HG03108 (cell line): ENCODE measurements around the gene RAD51B.
"Not testable (repeated sequence)": the region's sequence is repeated elsewhere in the genome, so short reads cannot be mapped to it uniquely, and the experiment has no call there.

Experiments used
- ATAC-seq: cut with Tn5 transposase; IDR thresholded peaks from one replicate; pipeline ENCODE4 v1.9.1; 2021; ENCODE audit warnings: moderate library complexity; ENCODE audit not compliant: unreplicated experiment

Gene RAD51B

DNA sequence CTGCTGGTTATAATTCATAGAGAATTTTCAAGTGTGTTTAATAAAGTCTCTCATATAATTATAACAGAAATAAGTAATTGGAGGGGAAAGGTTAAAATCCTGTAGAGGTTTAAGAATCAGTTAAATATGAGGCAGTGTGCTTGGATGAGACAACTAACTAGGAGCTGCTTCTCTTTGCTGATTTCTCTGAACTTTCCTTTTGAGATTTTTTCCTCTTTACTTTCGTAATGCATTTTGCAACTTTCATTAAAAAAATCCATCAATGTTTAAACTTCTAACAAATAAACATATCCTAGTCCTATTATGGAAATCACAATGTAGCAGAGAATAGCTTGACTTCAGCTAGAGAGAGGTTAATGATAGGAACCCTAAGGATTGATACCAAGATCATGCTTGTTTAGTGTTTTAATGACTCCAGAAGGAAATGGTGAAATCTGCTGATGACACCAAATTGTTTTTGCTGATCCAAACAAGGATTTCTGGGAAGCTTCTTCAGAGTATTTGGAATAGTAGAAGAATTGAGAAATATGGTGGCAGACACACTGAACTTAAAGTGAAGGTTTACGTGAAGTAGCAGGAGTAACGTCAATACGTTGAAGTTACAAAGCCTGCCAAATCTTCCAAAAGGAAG, 122.6 kb downstream of the RAD51B start:
- ATAC-seq = no peak

- ATAC-seq = no peak
Measured at GRCh38 chr14:67943947-67944346, 124.4 kb downstream of the RAD51B start.

DNA sequence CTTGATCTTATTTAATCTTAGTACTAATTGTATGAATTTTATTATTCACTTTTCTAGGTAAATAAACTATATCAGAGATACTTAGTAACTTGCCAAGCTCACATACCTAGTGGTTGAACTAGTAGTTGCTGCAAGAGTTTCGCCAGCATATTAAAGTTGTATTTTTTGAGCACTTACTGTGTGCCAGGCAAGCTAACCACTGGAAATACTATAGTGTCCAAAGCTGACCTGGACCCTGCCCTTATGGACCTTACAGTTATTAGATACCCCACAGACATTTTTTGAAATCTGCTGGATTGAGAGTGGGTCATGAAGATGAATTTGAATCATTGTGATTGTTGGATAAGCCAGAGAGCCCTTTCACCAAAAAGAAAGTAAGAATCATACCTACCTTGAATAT, 125.0 kb downstream of the RAD51B start:
- no peak for ATAC-seq

DNA sequence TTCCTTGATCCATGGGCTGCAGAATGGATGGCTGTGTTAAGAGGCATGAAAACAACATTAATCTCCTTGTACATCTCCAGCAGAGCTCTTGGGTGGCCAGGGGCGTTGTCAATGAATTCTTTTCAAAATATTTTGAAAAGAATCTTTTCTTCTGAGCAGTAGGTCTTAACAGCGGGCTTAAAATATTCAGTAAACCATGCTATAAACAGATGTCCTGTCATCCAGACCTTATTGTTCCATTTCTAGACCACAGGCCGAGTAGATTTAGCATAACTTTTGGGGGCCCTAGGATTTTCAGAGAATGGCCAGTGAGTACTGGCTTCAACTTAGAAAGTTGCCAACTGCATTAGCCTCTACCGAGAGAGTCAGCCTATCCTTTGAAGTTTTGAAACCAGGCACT, 130.2 kb downstream of the RAD51B start:
- no peak for ATAC-seq

DNA sequence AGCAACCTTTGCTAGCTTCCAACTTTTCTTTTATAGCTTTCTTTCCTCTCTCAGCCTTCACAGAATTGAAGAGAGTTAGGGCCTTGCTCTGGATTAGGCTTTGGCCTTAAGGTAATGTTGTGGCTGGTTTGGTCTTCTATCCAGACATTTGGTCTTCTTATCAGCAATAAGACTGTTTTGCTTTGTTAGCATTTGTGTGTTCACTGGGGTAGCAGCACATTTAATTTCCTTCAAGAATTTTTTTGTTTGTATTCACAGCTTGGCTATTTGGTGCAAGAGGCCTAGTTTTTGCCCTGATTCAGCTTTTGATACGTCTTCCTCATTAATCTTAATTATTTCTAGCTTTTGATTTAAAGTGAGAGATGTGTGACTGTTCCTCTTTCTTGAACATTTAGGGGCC, 130.8 kb downstream of the RAD51B start:
- ATAC-seq = no peak

- no peak for ATAC-seq
Measured at GRCh38 chr14:67951529-67952135, 132.1 kb downstream of the RAD51B start.

DNA sequence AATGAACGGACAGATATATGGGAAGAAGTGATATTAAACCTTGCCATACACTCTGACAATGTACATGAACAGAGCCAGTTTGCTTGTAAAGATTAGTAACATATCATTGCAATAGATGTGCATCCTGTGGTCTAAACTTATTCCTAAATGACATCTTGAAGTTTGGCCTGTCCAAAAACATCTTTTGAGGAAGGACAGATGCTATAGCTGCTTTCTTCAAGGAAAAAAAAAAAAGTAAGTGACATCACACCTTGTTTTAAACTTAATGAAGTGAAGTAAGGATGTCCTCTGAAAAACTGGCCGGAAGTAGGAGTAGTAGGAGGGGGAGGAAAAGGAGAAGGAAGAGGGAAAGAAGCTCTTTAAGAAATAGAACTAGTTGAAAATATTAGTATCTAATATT, 132.8 kb downstream of the RAD51B start:
- no peak for ATAC-seq

DNA sequence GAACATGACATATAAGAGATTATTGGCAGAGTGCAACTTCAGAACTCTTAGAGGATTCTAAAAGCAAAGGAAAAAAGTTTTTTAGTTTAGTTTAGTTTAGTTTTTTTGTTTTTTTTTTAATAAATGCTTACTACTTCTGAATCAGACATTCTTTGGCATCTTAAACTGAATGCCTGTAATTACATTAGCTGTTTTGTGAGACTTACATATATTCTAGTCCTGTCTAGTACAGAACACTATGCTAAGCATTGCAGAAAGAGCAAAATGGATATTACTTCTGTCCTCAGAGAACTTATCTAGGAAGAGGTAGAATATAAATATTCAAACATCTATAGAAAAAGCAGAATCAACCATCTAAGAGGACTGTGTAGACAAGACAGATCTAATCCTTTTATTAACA, 133.2 kb downstream of the RAD51B start:
- ATAC-seq = no peak

DNA sequence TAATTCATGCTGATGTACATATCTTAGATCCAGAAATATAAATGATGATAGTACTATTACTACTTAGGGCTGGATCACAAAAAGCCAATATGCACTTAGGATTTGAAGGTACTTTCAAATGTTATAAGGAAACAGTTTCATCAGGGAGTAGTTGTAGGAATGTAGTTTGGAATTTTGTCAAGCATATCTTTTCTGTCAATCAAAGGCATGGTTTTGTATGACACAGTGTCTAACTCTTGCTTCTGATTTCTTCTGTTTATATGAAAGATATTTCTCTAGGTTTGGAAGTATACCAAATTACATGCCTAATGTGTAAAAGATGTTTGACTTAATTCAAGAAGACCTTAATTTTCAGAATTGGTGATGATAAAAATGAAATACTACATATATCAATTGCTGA, 135.7 kb downstream of the RAD51B start:
- ATAC-seq = no peak

GRCh38 chr14:67957946-67958345, 138.4 kb downstream of the RAD51B start:
- no peak for ATAC-seq

DNA sequence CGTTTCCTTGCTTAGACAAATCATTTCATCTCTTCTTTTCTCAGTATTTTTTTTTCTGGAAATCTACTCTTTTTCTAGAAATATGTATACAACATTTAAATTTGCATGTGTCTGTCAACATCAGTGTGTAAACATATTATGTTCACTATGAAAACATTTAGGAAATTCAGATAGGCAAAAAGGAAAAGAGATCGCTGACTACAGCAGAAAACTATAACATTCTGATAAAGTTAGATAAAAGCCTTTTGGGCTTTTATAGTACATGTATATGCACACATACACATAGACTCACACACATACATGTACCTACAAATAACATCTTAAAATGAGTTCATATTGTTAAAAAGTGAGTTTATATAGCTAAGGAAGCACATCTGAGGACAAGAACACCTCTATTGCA, 142.1 kb downstream of the RAD51B start:
- no peak for ATAC-seq

GRCh38 chr14:67962215-67962644, 142.7 kb downstream of the RAD51B start:
- ATAC-seq = no peak

GRCh38 chr14:67963545-67963944, 144.0 kb downstream of the RAD51B start:
- no peak for ATAC-seq

- no peak for ATAC-seq
Measured at GRCh38 chr14:67963960-67964812, 144.6 kb downstream of the RAD51B start.

DNA sequence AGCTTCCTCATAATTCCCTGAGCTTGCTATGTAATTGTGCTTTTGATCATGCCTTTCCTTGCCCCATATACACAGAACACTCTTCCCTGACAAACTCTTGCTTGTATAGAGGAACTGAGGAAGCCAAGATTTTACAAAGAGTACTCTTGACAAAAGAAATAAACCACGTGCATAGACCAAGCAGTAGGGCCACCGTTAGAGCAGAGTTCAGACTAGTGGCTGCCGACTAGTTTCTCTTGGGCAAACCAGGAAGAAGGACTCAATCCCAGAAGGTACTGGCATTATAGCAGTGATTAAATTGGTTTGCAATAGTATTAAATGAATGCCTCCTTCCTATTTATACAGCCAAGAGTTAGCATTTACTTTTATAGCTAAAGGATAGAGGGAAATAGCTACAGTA, 146.1 kb downstream of the RAD51B start:
- no peak for ATAC-seq

GRCh38 chr14:67967206-67967605, 147.6 kb downstream of the RAD51B start:
- ATAC-seq = no peak

GRCh38 chr14:67967970-67968369, 148.4 kb downstream of the RAD51B start:
- ATAC-seq = not testable (repeated sequence)

- no peak for ATAC-seq
Measured at GRCh38 chr14:67970923-67971322, 151.3 kb downstream of the RAD51B start.

DNA sequence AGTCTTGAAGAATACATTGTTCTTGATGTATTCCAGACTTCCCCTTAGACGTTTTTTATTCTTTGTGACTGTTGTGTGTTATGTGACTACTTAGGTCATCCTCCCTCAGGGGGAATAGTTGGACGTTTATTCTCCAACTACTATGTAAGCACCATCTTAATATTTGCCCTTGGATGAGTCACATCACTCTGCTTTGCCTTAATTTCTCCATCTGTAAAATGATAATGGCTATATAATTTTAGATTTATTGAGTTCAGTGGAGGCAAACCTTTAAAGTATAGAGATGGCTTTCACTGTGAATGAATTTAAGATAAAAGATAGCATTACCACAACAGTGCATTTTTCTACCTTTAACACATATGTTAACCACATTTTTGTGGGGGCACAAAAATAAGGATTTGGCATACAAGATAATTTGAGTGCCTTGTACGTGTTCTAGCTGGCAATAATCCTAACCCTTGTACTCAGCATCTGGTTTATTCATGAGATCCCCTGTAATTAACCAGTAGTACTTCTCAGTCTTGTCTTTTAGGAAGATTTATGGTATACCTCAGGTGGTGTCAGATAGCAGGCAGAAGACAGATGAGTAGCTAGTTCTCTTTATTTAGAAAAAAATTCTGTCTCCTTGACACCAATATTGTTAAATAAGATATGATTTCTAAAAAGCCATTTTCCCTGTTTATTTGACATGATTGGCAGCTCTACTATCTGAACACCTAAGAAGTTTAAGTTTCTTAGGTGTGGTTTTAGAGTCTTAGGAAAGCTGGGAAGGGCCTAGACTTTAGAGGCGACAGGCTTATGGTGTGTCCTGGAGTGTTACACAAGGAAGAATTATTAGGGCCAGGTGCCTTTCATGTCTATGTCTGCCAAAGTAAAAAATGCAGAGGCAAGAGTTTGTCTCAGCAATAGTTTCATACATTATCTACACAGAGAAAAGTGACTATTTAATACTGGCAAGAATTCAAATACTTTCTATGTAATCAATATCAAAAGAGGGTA, 152.3 kb downstream of the RAD51B start:
- ATAC-seq = no peak

DNA sequence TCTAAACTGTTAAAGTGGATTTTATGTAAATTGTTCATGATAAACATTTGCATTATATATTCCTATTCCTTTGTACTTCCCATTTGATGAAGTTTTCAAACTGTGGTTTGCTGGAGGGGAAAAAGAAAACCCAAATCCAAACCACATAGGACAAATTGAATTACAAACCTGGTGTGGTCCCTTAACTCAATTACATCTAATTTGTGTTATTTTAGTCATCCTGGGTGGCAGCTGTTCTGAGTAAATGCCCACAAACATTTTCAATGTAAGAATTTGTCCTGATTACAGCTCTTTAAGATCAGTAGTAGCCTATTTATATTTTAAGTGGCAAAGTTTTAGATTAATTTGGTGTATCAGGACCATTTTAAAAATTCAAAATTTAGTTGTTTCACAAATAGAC, 153.9 kb downstream of the RAD51B start:
- no peak for ATAC-seq

DNA sequence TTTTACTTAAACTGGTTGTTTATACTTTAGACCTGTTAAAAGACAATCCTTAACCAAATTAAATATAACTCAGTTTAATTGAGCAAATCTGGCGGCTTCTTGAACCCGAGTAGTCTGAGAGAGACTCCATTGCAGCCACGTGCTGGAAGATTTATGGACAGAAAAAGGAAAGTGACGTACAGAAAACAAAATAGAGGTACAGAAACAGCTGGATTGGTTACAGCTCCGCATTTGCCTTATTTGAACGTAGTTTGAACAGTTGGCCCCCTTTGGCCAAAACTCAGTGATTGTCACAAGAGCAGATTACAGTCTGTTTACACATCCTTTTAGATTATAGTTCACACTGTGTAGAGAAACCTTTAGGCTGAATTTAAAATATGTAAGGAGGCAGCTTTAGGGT, 155.9 kb downstream of the RAD51B start:
- no peak for ATAC-seq
